IPS DF 6.9 (cell line): Measurements from ENCODE around the gene DDIAS.
"Not testable (repeated sequence)": the region's sequence is repeated elsewhere in the genome, so short reads cannot be mapped to it uniquely, and the experiment has no call there.

Experiments
- DNase-seq: peaks from one replicate; pipeline ENCODE4 v3.0.0-alpha.2; 2013; ENCODE audit warnings: low read depth, low spot score
- H3K27ac ChIP-seq: one replicate; pipeline ENCODE4 v1.5.1; 2013; ENCODE audit warnings: low read length, control low read depth
- H3K27me3 ChIP-seq: 2 replicates; pipeline ENCODE4 v1.6.1; 2013; ENCODE audit warnings: mild to moderate bottlenecking, low read length; ENCODE audit not compliant: control insufficient read depth, insufficient read depth
- H3K36me3 ChIP-seq: 2 replicates; pipeline ENCODE4 v1.6.1; 2013; ENCODE audit warnings: low read length; ENCODE audit not compliant: control insufficient read depth, insufficient read depth
- H3K4me1 ChIP-seq: 2 replicates; pipeline ENCODE4 v1.6.1; 2013; ENCODE audit warnings: low read length; ENCODE audit not compliant: control insufficient read depth, insufficient read depth
- H3K4me3 ChIP-seq: 2 replicates; pipeline ENCODE4 v1.5.1; 2013; ENCODE audit warnings: mild to moderate bottlenecking, low read length
- H3K9me3 ChIP-seq: 2 replicates; pipeline ENCODE4 v1.6.1; 2013; ENCODE audit warnings: low read length, inconsistent platforms; ENCODE audit not compliant: control insufficient read depth, insufficient read depth
- WGBS: extraction: QIAGEN DNeasy Blood & Tissue Kit; methylation state at CpG from one replicate; pipeline ENCODE4 v1.1.7; 2013; ENCODE audit warnings: mixed read lengths, missing lambda C conversion rate; ENCODE audit not compliant: insufficient read length, insufficient coverage; 5-methylcytosine and 5-hydroxymethylcytosine counted together

Gene DDIAS

DNA sequence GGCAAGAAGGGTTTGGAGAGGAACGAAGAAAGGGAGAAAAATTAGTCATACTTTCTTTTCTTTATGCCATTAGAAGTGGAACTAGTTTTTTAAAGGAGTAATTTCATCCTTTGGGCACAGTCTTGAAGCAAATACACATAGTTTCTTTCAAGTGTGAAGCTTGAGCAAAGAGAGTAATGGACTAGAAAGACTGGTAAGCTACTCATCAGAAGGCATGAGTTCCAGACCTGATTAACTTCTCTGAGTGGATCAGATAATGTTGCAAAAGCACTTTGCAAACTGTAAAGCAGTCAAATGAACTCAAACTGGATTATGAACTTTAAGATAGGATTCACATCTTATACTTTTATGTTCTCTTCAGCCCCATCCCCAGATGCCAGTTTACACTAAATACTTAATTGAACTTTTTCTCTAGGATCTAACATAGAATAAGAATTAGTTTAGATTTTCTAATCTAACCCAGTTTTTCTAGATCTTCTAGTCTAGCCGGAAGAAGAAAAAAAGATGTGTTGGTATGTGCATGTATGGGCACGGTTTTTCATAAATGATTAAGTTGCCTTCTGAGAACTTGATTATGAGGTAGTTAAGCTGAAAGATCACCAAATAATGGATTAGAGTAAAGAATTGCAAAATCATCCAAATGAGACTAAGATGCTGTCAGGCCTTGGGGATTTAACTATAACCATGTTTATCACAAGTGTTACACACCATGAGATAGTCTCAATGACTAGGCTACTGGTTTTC, 2.5 kb downstream of the DDIAS start:
- no CpG with 5 or more reads among the region's 3 CpGs for WGBS
- H3K4me1 ChIP-seq: peaks cover 4% of the 10 kb centered on the region
- H3K27me3 ChIP-seq: no peaks in the 10 kb centered on the region
- H3K4me3 ChIP-seq: no peak overlapping the region
- no peaks in the 10 kb centered on the region for H3K9me3 ChIP-seq
- no peak for DNase-seq
- no peaks in the 10 kb centered on the region for H3K36me3 ChIP-seq
- no peak overlapping the region for H3K27ac ChIP-seq

DNA sequence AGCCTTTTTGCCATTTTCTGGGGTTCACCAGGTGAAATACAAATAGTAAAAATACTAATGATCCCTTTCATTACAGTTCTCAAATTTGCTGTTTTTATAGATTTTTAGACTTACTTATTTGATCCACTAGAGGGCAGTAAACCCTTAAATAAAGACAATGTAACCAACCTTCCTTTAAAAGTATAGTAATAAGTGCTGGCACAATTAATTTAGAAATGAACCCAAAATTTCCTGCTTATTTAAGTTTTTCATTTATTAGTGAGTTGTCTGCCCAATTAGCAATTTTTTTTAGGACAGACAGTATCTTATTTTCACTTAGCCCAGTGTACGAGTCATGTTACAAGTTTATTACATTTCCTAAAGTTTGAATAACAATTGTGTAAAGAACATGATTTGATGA, 4.7 kb downstream of the DDIAS start:
- H3K36me3 ChIP-seq: no peaks in the 10 kb centered on the region
- H3K4me3 ChIP-seq: no peak overlapping the region
- no peaks in the 10 kb centered on the region for H3K27me3 ChIP-seq
- H3K27ac ChIP-seq: no peak overlapping the region
- DNase-seq: no peak
- H3K4me1 ChIP-seq: peaks cover 4% of the 10 kb centered on the region
- no CpG with 5 or more reads among the region's 1 CpG for WGBS
- no peaks in the 10 kb centered on the region for H3K9me3 ChIP-seq

DNA sequence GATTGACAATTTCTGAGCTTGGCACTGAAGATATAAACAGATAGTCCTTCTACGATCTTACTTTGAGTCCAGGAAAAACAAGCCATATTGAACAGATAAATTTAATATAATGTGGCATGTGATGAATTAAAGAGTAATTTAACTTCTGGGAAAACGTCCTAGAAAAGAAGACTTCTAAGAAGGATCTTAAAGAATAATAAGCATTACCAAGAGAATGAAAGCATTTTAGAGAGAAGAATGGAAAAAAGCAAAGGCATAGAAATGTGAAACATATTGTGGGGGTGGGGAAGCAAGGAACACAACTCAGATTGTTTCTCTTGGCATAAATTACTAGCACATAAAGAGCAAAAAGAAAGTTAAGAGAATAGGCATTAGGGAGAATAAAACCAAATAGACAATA, 5.4 kb downstream of the DDIAS start:
- DNase-seq: no peak

DNA sequence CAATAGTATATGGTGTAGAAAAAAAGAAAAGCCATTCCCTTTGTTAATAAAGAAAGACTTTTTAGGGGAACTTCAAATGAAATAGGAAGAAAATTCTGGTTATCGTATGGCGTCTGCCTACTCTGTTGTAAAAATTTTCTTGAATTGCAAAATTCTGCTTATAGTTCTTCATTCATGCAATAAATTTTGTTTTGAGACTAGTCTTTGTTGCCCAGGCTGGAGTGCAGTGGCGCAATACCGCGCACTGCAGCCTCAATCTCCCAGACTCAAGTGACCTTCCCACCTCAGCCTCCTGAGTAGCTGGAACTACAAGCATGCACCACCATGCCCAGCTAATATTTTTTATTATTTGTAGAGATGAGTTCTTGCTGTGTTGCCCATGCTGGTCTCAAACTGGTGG, 5.8 kb downstream of the DDIAS start:
- Histone ChIP-seq H3K36me3 (no peaks in the 10 kb centered on the region; the same call in 1 of the 2 replicates), H3K27ac (no peak overlapping the region), H3K4me1 (peaks cover 4% of the 10 kb centered on the region)

More for the DNA sequence above, 5.4 kb downstream of the DDIAS start:
- Histone ChIP-seq H3K27me3 (no peaks in the 10 kb centered on the region), H3K27ac (no peak overlapping the region), H3K4me1 (peaks cover 4% of the 10 kb centered on the region), H3K4me3 (no peak overlapping the region), H3K36me3 (no peaks in the 10 kb centered on the region; the same call in 1 of the 2 replicates), H3K9me3 (no peaks in the 10 kb centered on the region)
- WGBS: no CpG with 5 or more reads among the region's 2 CpGs

DNA sequence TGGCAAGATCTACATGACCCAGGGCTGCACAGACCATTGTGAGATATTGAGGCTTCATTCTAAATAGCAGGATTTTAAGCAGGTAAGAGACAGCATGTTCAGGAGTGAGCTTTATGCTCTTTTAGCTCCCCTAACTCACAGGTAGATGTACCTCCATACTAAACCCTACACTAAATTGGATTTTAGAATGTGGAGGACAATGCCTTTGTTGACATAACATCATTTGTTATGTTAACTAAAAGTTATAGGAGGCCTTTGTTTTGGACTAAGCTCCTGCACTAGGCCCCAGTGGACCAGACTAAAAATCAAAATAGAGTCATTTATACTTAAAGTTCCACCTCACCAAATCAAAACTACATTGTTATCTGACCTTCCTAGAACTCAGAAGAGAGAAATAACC, 6.8 kb downstream of the DDIAS start:
- H3K36me3 ChIP-seq: no peaks in the 10 kb centered on the region; the same call in 1 of the 2 replicates
- no peak for DNase-seq
- H3K9me3 ChIP-seq: no peaks in the 10 kb centered on the region
- no peak overlapping the region for H3K27ac ChIP-seq
- H3K27me3 ChIP-seq: no peaks in the 10 kb centered on the region
- H3K4me3 ChIP-seq: no peak overlapping the region
- peaks cover 4% of the 10 kb centered on the region for H3K4me1 ChIP-seq

More for the DNA sequence above, 5.8 kb downstream of the DDIAS start:
- Histone ChIP-seq H3K27me3 (no peaks in the 10 kb centered on the region), H3K4me3 (no peak overlapping the region), H3K9me3 (no peaks in the 10 kb centered on the region)
- DNase-seq: no peak
- no CpG with 5 or more reads among the region's 5 CpGs for WGBS

DNA sequence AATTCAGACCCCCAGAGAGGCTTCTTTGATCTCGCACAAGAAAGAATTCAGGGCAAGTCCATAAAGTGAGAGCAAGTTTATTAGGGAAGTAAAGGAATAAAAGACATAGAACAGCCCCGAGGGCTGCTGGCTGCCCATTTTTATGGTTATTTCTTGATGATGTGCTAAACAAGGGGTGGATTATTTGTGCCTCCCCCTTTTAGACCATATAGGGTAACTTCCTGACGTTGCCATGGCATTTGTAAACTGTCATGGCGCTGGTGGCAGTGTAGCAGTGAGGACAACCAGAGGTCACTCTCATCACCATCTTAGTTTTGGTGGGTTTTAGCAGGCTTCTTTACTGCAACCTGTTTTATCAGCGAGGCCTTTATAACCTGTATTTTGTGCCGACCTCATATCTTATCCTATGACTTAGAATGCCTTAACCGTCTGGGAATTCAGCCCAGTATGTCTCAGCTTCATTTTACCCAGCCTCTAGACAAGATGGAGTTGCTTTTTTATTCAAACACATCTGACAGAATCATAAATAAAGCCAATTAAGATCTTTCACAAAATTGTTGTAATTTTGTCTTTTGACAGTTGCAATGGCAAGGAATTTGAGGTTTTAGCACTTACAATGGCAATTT, 7.6 kb downstream of the DDIAS start:
- no peak overlapping the region for H3K4me3 ChIP-seq
- WGBS: no CpG with 5 or more reads among the region's 7 CpGs

DNA sequence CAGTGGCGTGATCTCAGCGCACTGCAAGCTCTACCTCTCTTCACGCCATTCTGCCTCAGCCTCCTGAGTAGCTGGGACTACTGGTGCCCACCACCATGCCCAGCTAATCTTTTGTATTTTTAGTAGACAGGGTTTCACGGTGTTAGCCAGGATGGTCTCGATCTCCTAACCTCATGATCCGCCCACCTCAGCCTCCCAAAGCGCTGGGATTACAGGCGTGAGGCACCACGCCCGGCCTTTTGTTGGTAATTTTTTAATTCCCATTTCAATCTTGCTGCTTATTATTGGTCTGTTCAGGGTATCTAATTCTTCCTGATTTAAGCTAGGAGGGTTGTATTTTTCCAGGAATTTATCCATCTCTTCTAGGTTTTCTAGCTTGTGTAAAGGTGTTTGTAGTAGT, 18.2 kb downstream of the DDIAS start:
- no CpG with 5 or more reads among the region's 10 CpGs for WGBS
- H3K36me3 ChIP-seq, H3K4me1 ChIP-seq, H3K9me3 ChIP-seq, H3K4me3 ChIP-seq, DNase-seq, H3K27ac ChIP-seq, H3K27me3 ChIP-seq: not testable (repeated sequence)

More for the DNA sequence above, 7.6 kb downstream of the DDIAS start:
- H3K27me3 ChIP-seq: no peaks in the 10 kb centered on the region
- DNase-seq: no peak
- peaks cover 4% of the 10 kb centered on the region for H3K4me1 ChIP-seq
- H3K36me3 ChIP-seq: no peaks in the 10 kb centered on the region; the same call in 1 of the 2 replicates
- no peaks in the 10 kb centered on the region for H3K9me3 ChIP-seq
- no peak overlapping the region for H3K27ac ChIP-seq

DNA sequence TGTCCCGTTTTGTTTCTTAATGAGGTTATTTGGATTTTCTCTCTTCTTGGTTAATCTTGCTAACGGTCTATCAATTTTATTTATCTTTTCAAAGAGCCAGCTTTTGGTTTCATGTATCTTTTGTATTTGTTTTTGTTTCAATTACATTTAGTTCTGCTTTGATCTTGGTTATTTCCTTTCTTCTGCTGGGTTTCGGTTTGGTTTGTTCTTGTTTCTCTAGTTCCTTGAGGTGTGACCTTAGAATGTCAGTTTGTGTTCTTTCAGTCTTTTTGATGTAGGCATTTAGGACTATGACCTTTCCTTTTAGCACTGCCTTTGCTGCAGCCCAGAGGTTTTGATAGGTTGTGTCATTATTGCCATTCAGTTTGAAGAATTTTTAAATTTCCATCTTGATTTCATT, 18.7 kb downstream of the DDIAS start:
- not testable (repeated sequence) for H3K36me3 ChIP-seq, H3K27ac ChIP-seq, DNase-seq, H3K4me1 ChIP-seq, H3K9me3 ChIP-seq, H3K27me3 ChIP-seq, H3K4me3 ChIP-seq
- WGBS: no CpG with 5 or more reads among the region's 3 CpGs

DNA sequence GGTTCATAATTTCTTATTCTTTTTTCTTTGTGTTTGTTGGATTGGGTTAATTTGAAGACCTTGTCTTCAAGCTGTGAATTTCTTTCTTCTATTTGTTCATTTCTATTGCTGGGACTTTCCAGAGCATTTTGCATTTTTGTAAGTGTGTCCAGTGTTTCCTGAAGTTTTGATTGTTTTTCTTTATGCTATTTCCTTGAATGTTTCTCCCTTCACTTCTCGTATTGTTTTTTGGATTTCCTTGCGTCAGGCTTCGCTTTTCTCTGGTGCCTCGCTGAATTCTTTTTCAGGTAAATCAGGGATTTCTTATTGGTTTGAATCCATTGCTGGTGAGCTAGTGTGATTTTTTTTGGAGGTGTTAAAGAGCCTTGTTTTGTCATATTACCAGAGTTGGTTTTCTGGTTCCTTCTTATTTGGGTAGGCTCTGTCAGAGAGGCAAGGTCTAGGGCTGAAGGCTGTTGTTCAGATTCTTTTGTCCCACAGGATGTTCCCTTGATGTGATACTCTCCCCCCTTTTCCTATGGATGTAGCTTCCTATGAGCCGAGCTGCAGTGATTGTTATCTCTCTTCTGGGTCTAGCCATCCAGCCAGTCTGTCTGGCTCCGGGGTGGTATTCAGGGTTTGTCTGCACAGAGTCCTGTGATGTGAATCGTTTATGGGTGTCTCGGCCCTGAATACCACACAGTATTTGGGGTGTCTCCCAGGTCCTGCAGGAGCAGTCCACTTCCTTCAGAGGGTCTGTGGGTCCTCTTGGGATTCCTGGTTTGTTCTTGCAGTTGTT, 21.0 kb downstream of the DDIAS start:
- H3K4me1 ChIP-seq, H3K27ac ChIP-seq, H3K27me3 ChIP-seq, H3K9me3 ChIP-seq, H3K4me3 ChIP-seq, DNase-seq, H3K36me3 ChIP-seq: not testable (repeated sequence)
- no CpG with 5 or more reads among the region's 8 CpGs for WGBS

DNA sequence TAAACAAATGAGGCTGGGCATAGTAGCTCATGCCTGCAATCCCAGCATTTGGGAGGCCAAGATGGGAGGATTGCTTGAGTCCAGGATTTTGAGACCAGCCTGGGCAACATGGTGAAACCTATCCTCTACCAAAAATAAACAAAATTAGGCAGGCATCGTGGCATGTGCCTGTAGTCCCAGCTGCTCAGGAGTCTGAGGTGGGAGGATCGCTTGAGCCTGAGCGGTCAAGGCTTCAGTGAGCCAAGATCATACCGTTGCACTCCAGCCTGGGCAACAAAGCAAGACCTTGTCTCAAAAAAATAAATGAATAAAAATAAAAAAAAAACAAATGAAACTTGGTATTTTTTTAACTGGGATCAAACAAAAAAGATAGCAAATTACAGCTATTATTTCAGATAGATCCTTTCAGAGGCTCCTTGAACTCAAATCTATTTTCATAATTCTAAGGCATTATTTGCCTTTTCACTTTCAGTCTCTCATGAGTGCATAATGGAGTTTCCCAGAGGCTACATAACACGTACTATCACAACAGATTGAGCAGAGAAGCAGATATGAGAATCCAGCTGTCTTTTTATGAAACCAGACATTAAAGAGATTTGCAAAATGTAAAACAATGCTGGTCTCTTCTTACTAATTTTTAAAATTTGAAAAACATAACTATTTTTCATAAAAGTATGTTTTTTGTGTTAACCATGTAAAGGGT, 23.1 kb downstream of the DDIAS start:
- no peak overlapping the region for H3K4me3 ChIP-seq
- no peaks in the 10 kb centered on the region for H3K27me3 ChIP-seq
- H3K9me3 ChIP-seq: no peaks in the 10 kb centered on the region
- WGBS: no CpG with 5 or more reads among the region's 5 CpGs
- no peak for DNase-seq
- no peaks in the 10 kb centered on the region for H3K4me1 ChIP-seq
- no peak overlapping the region for H3K27ac ChIP-seq
- H3K36me3 ChIP-seq: no peaks in the 10 kb centered on the region
